ENCODE measurements around the gene SNRPD3. TPM values are rescaled to one million over a fixed set of nuclear protein-coding genes. Genes with fewer than 3 reads are reported as not detected.
"Not testable (repeated sequence)": the region's sequence is repeated elsewhere in the genome, so short reads cannot be mapped to it uniquely, and the experiment has no call there.

The SNRPD3 gene
- polyA plus RNA-seq, 12 donors = 90.5 to 173 (median 111) TPM; not detected in 1

DNA sequence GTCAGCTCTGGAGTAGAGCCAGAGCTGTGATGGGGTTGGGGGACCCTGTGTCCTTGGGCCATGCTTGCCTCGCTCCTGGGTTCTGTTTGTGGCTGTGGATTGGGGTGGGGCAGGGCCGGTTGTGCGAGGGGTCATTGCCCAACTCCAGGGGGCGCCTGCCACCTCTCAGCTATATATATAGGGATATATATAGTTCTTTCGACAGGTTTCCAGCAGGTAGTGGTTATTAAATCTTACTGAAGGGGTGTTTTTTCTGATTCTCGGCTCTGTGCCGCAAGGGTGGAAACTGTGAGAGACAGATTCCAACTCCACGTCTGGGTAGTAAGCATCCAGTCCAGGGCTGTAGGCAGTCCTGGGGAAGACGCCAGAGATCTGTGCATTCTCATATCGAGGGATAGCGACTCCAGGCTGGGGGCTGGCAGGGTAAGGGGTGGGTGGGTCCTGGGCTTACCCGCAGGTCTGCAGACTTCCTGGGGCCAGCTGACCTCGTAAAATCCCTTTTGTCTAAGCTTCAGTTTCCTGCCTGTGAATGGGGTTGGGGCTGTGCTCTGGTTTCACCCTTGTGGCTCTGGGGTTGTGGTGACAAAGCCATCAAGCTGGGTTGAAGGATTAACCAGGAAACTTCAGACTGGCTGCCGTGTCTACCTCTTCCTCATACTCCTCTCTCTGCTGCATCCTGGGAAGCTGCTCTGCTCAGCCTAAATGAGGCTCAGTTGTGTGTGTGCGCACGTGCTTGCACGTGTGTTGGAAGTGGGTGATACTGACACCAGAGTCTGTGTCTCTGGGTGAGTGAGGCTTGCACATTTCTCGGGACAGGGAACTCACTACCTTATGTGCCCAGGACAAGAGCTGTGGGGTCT lies 48.2 kb downstream of the SNRPD3 start:
- DNase-seq = not testable (repeated sequence)

DNA sequence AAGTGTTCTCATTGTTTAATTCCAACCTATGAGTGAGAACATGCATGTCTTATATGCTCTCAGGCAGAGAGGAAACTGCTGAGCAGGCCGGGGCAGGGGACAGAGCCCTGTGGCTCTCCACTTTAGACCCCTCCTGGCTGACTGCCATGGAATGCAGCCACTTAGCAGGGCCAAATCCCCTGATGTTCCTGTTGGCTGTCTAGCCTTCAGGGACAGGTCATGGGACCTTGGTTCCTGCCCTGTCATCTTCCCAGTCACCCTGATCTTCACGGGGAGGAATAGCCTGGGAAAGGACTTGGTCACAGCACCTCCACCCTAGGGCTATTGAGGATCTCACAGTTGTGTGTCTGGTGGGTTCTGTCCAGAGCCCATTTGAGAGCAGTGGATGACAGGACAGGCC lies 50.5 kb downstream of the SNRPD3 start:
- not testable (repeated sequence) for DNase-seq

DNA sequence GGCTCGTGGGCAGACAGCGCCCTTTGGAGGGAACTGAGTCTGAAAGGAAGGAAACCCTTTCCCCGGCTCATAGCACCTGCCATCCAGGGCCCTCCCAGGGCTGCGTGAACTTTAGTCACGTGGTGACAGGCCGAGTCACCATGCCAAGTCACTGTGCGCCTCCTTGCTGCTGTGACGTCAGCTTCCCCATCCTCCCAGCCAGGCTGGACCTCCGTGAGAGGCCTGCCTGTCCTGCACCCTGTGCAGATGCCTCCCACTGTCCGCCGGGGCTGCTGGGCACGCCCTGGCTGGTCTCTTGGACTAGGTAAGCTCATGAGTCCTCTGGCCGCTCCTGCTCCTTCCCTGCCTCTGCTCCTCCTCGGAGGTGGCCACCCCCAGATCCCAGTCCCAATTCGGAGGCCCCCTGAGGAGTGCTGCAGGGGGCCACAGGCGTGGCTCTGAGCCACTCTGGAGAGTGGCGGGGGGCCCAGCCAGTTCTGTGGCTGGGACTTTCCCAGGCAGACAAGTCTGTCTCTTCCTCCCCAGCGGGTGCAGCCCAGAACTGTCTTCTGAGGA lies 51.7 kb downstream of the SNRPD3 start:
- not testable (repeated sequence) for DNase-seq

DNA sequence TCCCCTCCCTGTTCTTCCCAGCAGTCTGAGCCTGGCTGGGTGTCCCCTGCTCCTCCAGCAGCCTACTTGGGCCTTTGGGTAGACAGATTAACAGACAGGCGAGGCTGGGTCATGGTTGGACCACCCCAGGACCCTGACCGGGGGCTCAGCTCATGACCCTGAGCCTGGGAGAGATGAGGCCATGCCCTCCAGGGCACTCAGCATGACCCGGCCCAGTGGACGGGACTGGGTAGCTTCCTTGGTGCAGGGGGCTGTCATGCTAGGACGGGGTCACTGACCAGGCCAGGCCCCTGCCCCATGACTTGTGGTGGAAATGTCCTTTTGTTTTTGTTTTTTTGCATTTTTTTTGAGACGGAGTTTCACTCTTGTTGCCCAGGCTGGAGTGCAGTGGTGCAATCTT lies 52.5 kb downstream of the SNRPD3 start:
- not testable (repeated sequence) for DNase-seq

DNA sequence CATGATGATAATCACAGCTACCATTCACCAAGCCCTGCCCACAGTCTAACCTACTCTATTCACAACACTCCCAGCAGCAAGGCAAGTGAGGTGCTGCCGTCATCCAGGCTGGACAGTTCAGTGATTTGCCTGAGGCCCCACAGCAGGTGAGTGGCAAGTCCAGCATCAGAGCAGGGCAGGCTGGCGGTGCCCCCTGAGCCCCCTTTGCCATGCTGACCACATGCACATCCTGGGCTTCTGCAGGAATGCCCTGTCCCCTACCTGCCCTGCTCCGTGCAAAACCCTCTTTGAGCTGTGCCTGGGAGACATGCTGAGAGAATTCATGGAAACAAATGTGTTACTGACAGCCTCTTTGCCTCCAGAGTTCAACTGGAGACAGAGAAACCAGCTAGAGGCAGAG lies 54.1 kb downstream of the SNRPD3 start:
- DNase-seq = not testable (repeated sequence)

DNA sequence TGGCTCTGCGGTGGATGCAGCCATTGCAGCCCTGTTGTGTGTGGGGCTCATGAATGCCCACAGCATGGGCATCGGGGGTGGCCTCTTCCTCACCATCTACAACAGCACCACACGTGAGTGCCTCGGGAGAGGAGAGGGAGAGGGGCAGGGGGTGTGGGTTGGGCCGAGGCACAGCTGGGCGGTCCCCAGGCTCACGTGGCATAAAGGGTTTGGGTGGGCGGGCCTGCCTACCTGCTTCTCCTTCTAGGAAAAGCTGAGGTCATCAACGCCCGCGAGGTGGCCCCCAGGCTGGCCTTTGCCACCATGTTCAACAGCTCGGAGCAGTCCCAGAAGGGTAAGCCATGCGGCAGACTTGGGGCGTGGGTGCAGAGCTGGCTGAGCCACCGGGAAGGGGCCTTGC lies 59.0 kb downstream of the SNRPD3 start:
- DNase-seq = not testable (repeated sequence)

DNA sequence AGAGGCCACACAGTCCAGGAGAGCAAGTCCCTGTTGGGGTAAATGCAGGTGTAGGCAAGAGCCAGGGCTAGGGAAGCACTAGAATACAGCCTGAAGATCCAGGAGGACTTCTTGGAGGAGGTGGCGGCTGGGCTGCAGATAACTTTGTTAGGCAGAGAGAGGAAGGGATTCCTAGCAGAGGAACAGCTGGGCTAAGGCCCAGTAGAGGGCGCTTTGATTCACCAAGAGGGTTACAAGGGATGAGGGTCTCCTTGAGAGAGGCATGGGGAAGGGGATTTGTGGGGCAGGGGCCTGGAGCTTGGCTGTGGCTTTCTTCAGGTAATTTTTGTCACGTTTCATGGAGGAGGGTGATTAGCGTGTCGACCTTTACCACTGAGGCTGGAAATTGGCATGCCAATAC lies 65.4 kb downstream of the SNRPD3 start:
- DNase-seq = not testable (repeated sequence)

DNA sequence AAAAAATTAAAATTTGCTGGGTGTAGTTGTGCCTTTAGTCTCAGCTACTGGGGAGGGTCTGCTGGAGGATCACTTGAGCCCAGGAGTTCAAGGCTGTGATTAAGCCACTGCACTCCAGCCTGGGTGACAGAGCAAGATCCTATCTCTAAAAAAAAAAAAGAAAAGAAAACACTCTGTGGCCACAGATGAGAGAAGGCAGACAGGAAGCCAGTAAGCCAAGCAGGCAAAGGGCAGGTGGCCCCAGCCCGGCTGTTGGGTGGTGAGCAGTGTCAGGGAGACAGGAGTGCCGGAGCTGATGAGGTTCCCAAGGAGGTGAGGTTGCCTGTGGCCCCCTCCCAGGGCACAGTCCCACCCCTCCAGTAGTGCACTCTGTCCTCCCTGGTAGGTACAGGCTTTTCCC lies 66.8 kb downstream of the SNRPD3 start:
- DNase-seq = not testable (repeated sequence)

Other genes with a start within 250 kb of the SNRPD3 start
- 10 to 100 TPM in 3 of 12 donors, 1 to 10 TPM in 8, not detected in 1; 5.9 to 28.9 (median 9.9) TPM for gene ADORA2A, start 128.4 kb upstream of the SNRPD3 start, polyA plus RNA-seq (ENCODE audit: insufficient read length in 12 of 12)
- gene UPB1, start 60.7 kb upstream of the SNRPD3 start, polyA plus RNA-seq (ENCODE audit: insufficient read length in 12 of 12) = 1 to 10 TPM in 2 of 12 donors, under 1 TPM in 8, not detected in 2; 0.28 to 1.2 (median 0.65) TPM
- 10 to 100 TPM in 11 of 12 donors, not detected in 1; 41.4 to 78.1 (median 67.6) TPM for gene GUCD1, start 861 bp upstream of the SNRPD3 start, polyA plus RNA-seq (ENCODE audit: insufficient read length in 12 of 12)
- 10 to 100 TPM in 3 of 12 donors, 1 to 10 TPM in 8, not detected in 1; 4.9 to 15.5 (median 8.2) TPM for gene LRRC75B, start 37.1 kb downstream of the SNRPD3 start, polyA plus RNA-seq (ENCODE audit: insufficient read length in 12 of 12)
- gene GGT1, start 47.2 kb downstream of the SNRPD3 start, polyA plus RNA-seq (ENCODE audit: insufficient read length in 12 of 12) = 10 to 100 TPM in 1 of 12 donors, 1 to 10 TPM in 10, not detected in 1; 2.0 to 19.7 (median 3.3) TPM
- gene PIWIL3, start 218.7 kb downstream of the SNRPD3 start, polyA plus RNA-seq (ENCODE audit: insufficient read length in 12 of 12) = under 1 TPM in 4 of 12 donors, not detected in 8; 0.05 to 0.26 (median 0.13) TPM